ENCODE measurements around the gene SAMD4B. TPM values are rescaled to one million over a fixed set of nuclear protein-coding genes. Genes with fewer than 3 reads are reported as not detected.

SAMD4B gene
- total and polyA plus RNA-seq, 9 of the 15 experiments (the other 6 are each of a cell fraction or from before 2014, with no cell fraction given), result 3.4 to 90.5 (median 38.0) TPM

GRCh38 chr19:39426170-39426569 lies 83.9 kb downstream of the SAMD4B start:
- CTCF ChIA-PET (ENCODE audit: low intra/inter-chr PET ratio), result no interaction called here
- in situ Hi-C loops (cut with MboI) (no loop called here), intact Hi-C loops (cut with micrococcal nuclease) (no loop called here)
- Histone ChIP-seq H2AFZ (ENCODE audit: low read depth, low read length) (no peak overlapping the region), H3K27me3 (ENCODE audit: control insufficient read depth in 2 of 2, insufficient read depth in 2 of 2, low read length in 2 of 2) (no peaks in the 10 kb centered on the region), H3K9me3 (replicated peaks; ENCODE audit: control insufficient read depth, insufficient read depth, low read depth, low read length) (no peaks in the 10 kb centered on the region), H3K79me2 (ENCODE audit: control insufficient read depth, insufficient read depth, low read length) (no peaks in the 10 kb centered on the region), H3K27ac (ENCODE audit: extremely low read depth, low read depth, low read length) (no peak overlapping the region), H3K4me3 (no peak overlapping the region), H3K9me1 (ENCODE audit: control insufficient read depth, insufficient read depth, low read length) (no peaks in the 10 kb centered on the region), H3K9ac (ENCODE audit: insufficient read depth in 1 of 2, low read depth in 2 of 2, low read length in 2 of 2) (no peak overlapping the region), H3K36me3 (ENCODE audit: control insufficient read depth, insufficient read depth, low read length) (peaks cover 18% of the 10 kb centered on the region; the same call in 1 of the 3 replicates), H4K20me1 (replicated peaks; ENCODE audit: control insufficient read depth, insufficient read depth, low read length) (no peaks in the 10 kb centered on the region), H3K4me2 (ENCODE audit: insufficient read depth, low read length) (no peak overlapping the region), H3K4me1 (replicated peaks in 1 of 2; ENCODE audit: control insufficient read depth in 2 of 2, insufficient read depth in 2 of 2, low read length in 2 of 2) (peaks cover 7 to 21% of the 10 kb centered on the region in 2 experiments)
- TF ChIP-seq SUPT5H (IDR thresholded peaks at IDR 0.05) (0 out of 2 replicates have a peak, but pooled peaks have one; percentile 17), PRDM10 (IDR thresholded peaks at IDR 0.05; ENCODE audit: partially characterized antibody) (peak; percentile 83), ZBED1 (IDR thresholded peaks at IDR 0.05) (no peak)
- BruUV-seq (replicated peaks), result no TSS peak
- WGBS (ENCODE audit: insufficient coverage, low coverage, missing lambda C conversion rate), result 27% methylated on average over 5 of the region's 5 CpGs
- FAIRE-seq (no peak), ATAC-seq (no peak), DNase-seq (ENCODE audit: extremely low read depth in 1 of 4, low spot score in 3 of 4) (no peak)
- POLR2A ChIA-PET, result interaction anchor here (9.1 kb wide), 1 partner anchor 7 kb away, joined by 141 read pairs; the partner anchor contains the start of gene RPS16

All from K562 (cell line).